H1 (cell line): Measurements from ENCODE around the gene PGRMC1. TPM values are rescaled to one million over a fixed set of nuclear protein-coding genes. Genes with fewer than 3 reads are reported as not detected.

Experiments
- CTCF ChIA-PET: fragments of 300-600 bp; sonication (Branson Sonifier 250); formaldehyde crosslinking; loops from one replicate; lab custom pipeline; 2021; ENCODE audit not compliant: partially characterized antibody; lab: Charles Lee
- POLR2A ChIA-PET: fragments of 300-600 bp; sonication (Branson Sonifier 250); formaldehyde crosslinking; loops from one replicate; lab custom pipeline; 2021; ENCODE audit warnings: inconsistent platforms; ENCODE audit not compliant: partially characterized antibody; lab: Charles Lee
- DNase-seq, 2 experiments: peaks; one replicate each; pipeline versions ENCODE4 v3.0.0 to v3.0.0-alpha.2; 2010 to 2022; ENCODE audit warnings: low spot score in 2 of 2, low read depth in 1 of 2, mixed read lengths in 1 of 2
- FAIRE-seq: peaks from 2 replicates; lab custom pipeline; 2011; peaks lifted over from hg19 to GRCh38; lab: Jason Lieb, UNC
- H2AFZ ChIP-seq: 2 replicates; pipeline ENCODE4 v1.8.1; 2012; ENCODE audit warnings: low read length, inconsistent platforms
- H2AK5ac ChIP-seq: 2 replicates; pipeline ENCODE4 v1.6.1; 2013; ENCODE audit warnings: low read depth, low read length
- H2BK120ac ChIP-seq: replicated peaks from 2 replicates; pipeline ENCODE3; 2013; ENCODE audit warnings: low read depth, low read length, inconsistent platforms
- H2BK12ac ChIP-seq: 2 replicates; pipeline ENCODE4 v1.6.1; 2013; ENCODE audit warnings: low read depth, low read length
- H2BK15ac ChIP-seq: 2 replicates; pipeline ENCODE4 v1.6.1; 2013; ENCODE audit warnings: low read length
- H2BK20ac ChIP-seq: 2 replicates; pipeline ENCODE4 v1.6.1; 2013; ENCODE audit warnings: low read length
- H2BK5ac ChIP-seq: 2 replicates; pipeline ENCODE4 v1.6.1; 2013; ENCODE audit warnings: low read depth, low read length
- H3K14ac ChIP-seq: 2 replicates; pipeline ENCODE4 v1.6.1; 2013; ENCODE audit warnings: inconsistent platforms; ENCODE audit not compliant: insufficient read length
- H3K18ac ChIP-seq: 2 replicates; pipeline ENCODE4 v1.6.1; 2013; ENCODE audit warnings: low read length; ENCODE audit errors: extremely low read depth
- H3K23ac ChIP-seq: 2 replicates; pipeline ENCODE4 v1.6.1; 2013; ENCODE audit warnings: inconsistent platforms; ENCODE audit not compliant: insufficient read length
- H3K23me2 ChIP-seq: 2 replicates; pipeline ENCODE4 v1.6.1; 2013; ENCODE audit warnings: low read depth, low read length
- H3K27ac ChIP-seq: 2 replicates; pipeline ENCODE4 v1.6.1; 2011; ENCODE audit warnings: low read depth, low read length, inconsistent platforms
- H3K27me3 ChIP-seq, 4 experiments: replicated peaks in 1 of 4; 1 replicate in 1 of 4; 2 replicates in 3 of 4; pipeline versions ENCODE4 v1.6.1 to v1.8.1; 2011 to 2013; ENCODE audit warnings: low read length in 3 of 4, mild to moderate bottlenecking in 3 of 4, inconsistent platforms in 2 of 4, mixed read lengths in 2 of 4, moderate library complexity in 1 of 4; ENCODE audit not compliant: control insufficient read depth in 3 of 4, insufficient read depth in 3 of 4; ENCODE audit errors: extremely low read depth in 1 of 4
- H3K36me3 ChIP-seq, 4 experiments: 2 replicates each; pipeline versions ENCODE4 v1.6.1 to v1.8.1; 2011 to 2013; ENCODE audit warnings: mild to moderate bottlenecking in 4 of 4, low read length in 3 of 4, moderate library complexity in 2 of 4, control low read depth in 1 of 4, inconsistent platforms in 1 of 4; ENCODE audit not compliant: insufficient read depth in 4 of 4, control insufficient read depth in 2 of 4
- H3K4ac ChIP-seq: replicated peaks from 2 replicates; pipeline ENCODE3; 2013; ENCODE audit warnings: low read length, low read depth, mixed read lengths, inconsistent platforms; ENCODE audit not compliant: insufficient read length
- H3K4me1 ChIP-seq, 4 experiments: replicated peaks in 1 of 4; 1 replicate in 1 of 4; 2 replicates in 3 of 4; pipeline versions ENCODE4 v1.6.1 to v1.8.1; 2011 to 2013; ENCODE audit warnings: low read length in 3 of 4, inconsistent platforms in 2 of 4, mixed read lengths in 1 of 4; ENCODE audit not compliant: insufficient read depth in 4 of 4, control insufficient read depth in 3 of 4
- H3K4me2 ChIP-seq, 2 experiments: 2 replicates each; pipeline versions ENCODE4 v1.6.1 to v1.8.1; 2011 to 2013; ENCODE audit warnings: low read depth in 2 of 2, low read length in 2 of 2, control low read depth in 1 of 2, inconsistent platforms in 1 of 2, mild to moderate bottlenecking in 1 of 2; ENCODE audit not compliant: insufficient read depth in 1 of 2
- H3K4me3 ChIP-seq, 4 experiments: fragments of 200-600, 300-600 bp in 1 of 4; sonication (generic), shearing (Covaris generic), sonication (Bioruptor Twin) in 1 of 4; 2 replicates each; pipeline versions ENCODE4 v1.5.1 to v1.8.1; 2011 to 2016; ENCODE audit warnings: low read length in 4 of 4, low read depth in 3 of 4, control low read depth in 2 of 4, inconsistent platforms in 2 of 4, mild to moderate bottlenecking in 2 of 4, mixed read lengths in 1 of 4, moderate library complexity in 1 of 4; ENCODE audit not compliant: insufficient read depth in 2 of 4; ENCODE audit errors: extremely low read depth in 1 of 4
- H3K56ac ChIP-seq: replicated peaks from 2 replicates; pipeline ENCODE3; 2013; ENCODE audit warnings: low read depth, mild to moderate bottlenecking, mixed read lengths, low read length, inconsistent platforms; ENCODE audit not compliant: insufficient read length
- H3K79me1 ChIP-seq: 2 replicates; pipeline ENCODE4 v1.6.1; 2013; ENCODE audit warnings: low read depth, low read length, control low read depth
- H3K79me2 ChIP-seq, 2 experiments: 2 replicates each; pipeline versions ENCODE4 v1.6.1 to v1.8.1; 2012 to 2013; ENCODE audit warnings: low read length in 2 of 2, mild to moderate bottlenecking in 2 of 2, inconsistent platforms in 1 of 2; ENCODE audit not compliant: insufficient read depth in 2 of 2, control insufficient read depth in 1 of 2
- H3K9ac ChIP-seq, 4 experiments: replicated peaks in 1 of 4; 1 replicate in 1 of 4; 2 replicates in 3 of 4; pipeline versions ENCODE4 v1.6.1 to v1.8.1; 2011 to 2013; ENCODE audit warnings: low read depth in 3 of 4, low read length in 3 of 4, control low read depth in 2 of 4, mild to moderate bottlenecking in 2 of 4, moderate library complexity in 2 of 4, inconsistent platforms in 1 of 4; ENCODE audit errors: extremely low read depth in 1 of 4
- H3K9me3 ChIP-seq, 2 experiments: 2 replicates each; pipeline versions ENCODE4 v1.6.1 to v1.8.1; 2012 to 2013; ENCODE audit warnings: mild to moderate bottlenecking in 2 of 2, moderate library complexity in 2 of 2, control low read depth in 1 of 2, inconsistent platforms in 1 of 2, low read depth in 1 of 2, low read length in 1 of 2, mixed read lengths in 1 of 2; ENCODE audit not compliant: insufficient read depth in 2 of 2
- H4K20me1 ChIP-seq, 2 experiments: replicated peaks in 1 of 2; 2 replicates each; pipeline versions ENCODE3 to v1.8.1; 2011 to 2013; ENCODE audit warnings: inconsistent platforms in 2 of 2, low read length in 2 of 2, mild to moderate bottlenecking in 1 of 2; ENCODE audit not compliant: insufficient read depth in 2 of 2, control insufficient read depth in 1 of 2
- H4K5ac ChIP-seq: 2 replicates; pipeline ENCODE4 v1.6.1; 2013; ENCODE audit warnings: low read length, low read depth, mixed read lengths, inconsistent platforms; ENCODE audit not compliant: insufficient read length
- H4K8ac ChIP-seq: 2 replicates; pipeline ENCODE4 v1.8.0; 2013; ENCODE audit warnings: mild to moderate bottlenecking, moderate library complexity, low read length, inconsistent platforms; ENCODE audit not compliant: insufficient read depth; ENCODE audit errors: extremely low read depth
- H4K91ac ChIP-seq: replicated peaks from 2 replicates; pipeline ENCODE3; 2013; ENCODE audit warnings: low read length, mixed read lengths, inconsistent platforms; ENCODE audit not compliant: insufficient read length
- ATF2 ChIP-seq: IDR thresholded peaks from 2 replicates; pipeline ENCODE4 v1.6.1; 2012; ENCODE audit warnings: low read length, inconsistent platforms
- BCL11A ChIP-seq, 2 experiments: IDR thresholded peaks; one replicate each; pipeline ENCODE4 v1.6.1; 2011; ENCODE audit warnings: low read depth in 2 of 2, low read length in 2 of 2, mild to moderate bottlenecking in 2 of 2
- PHF8 ChIP-seq: fragments of 200-600 bp; sonication (generic); conservative IDR thresholded peaks from 2 replicates; pipeline ENCODE4 v1.7.1; 2012; ENCODE audit warnings: low read depth, mild to moderate bottlenecking, inconsistent platforms, low read length, moderate library complexity
- RXRA ChIP-seq: IDR thresholded peaks from 2 replicates; pipeline ENCODE4 v1.6.1; 2011; ENCODE audit warnings: low read depth, mild to moderate bottlenecking, low read length, moderate library complexity; ENCODE audit not compliant: insufficient read depth
- SIN3A ChIP-seq, 2 experiments: IDR thresholded peaks in 1 of 2; conservative IDR thresholded peaks in 1 of 2; 2 replicates each; pipeline ENCODE4 v1.6.1; 2011 to 2012; ENCODE audit warnings: low read length in 2 of 2, improper control_type of control experiment in 1 of 2, low read depth in 1 of 2, mild to moderate bottlenecking in 1 of 2
- TAF1 ChIP-seq: IDR thresholded peaks from 2 replicates; pipeline ENCODE4 v1.6.1; 2011; ENCODE audit warnings: mild to moderate bottlenecking, low read depth, low read length
- WGBS, 2 experiments: shearing (Covaris generic) in 1 of 2; methylation state at CpG; one replicate each; pipeline versions ENCODE4 v1.1.6 to v1.1.7; 2013 to 2015; ENCODE audit warnings: low lambda C conversion rate in 2 of 2, mixed read lengths in 2 of 2, inconsistent platforms in 1 of 2, low coverage in 1 of 2, missing lambda C conversion rate in 1 of 2; ENCODE audit not compliant: insufficient replicate concordance in 2 of 2, insufficient coverage in 1 of 2, insufficient read length in 1 of 2; ENCODE audit errors: extremely low coverage in 1 of 2, missing lambda C conversion rate in 1 of 2; 5-methylcytosine and 5-hydroxymethylcytosine counted together
- polyA plus RNA-seq, 7 experiments: library from polyadenylated mRNA; depleted of rRNA in 3 of 7; stranded (reverse) in 5 of 7; unstranded in 2 of 7; fragments of >200 nt in 5 of 7; fragments of 200-250 nt in 2 of 7; gene quantifications; 1 replicate in 5 of 7; 2 replicates in 1 of 7; 4 replicates in 1 of 7; pipeline versions ENCODE4 v1.2.1 to v1.2.3, GENCODE V29; 2011 to 2013; ENCODE audit warnings: missing spikeins in 2 of 7, mixed read lengths in 2 of 7
- total RNA-seq: library from RNA; stranded (reverse); fragmentation: NEBNext Ultra II Directional; extraction: Animal tissue kit (Norgen Biotek cat#: 25700); gene quantifications from 2 replicates; pipeline ENCODE4 v1.2.1, GENCODE V29; 2021

Gene PGRMC1
- total and polyA plus RNA-seq, 2 of the 8 experiments (the other 6 are each of a cell fraction or from before 2014, with no cell fraction given), result 127 to 248 TPM

GRCh38 chrX:119236623-119237561 lies 807 bp downstream of the PGRMC1 start:
- Histone ChIP-seq H3K23me2 (peaks cover 6% of the 10 kb centered on the region; the same call in 1 of the 2 replicates), H3K4ac (no peak overlapping the region), H3K27ac (no peak overlapping the region; the same call in 1 of the 2 replicates), H2AK5ac (no peak overlapping the region), H3K14ac (no peak overlapping the region), H4K5ac (peak overlapping the region; percentile 66), H3K9me3 (no peaks in the 10 kb centered on the region), H4K20me1 (peaks cover 7 to 18% of the 10 kb centered on the region in 2 experiments), H3K56ac (peak overlapping the region; percentile 90), H2BK12ac (0 out of 2 replicates have a peak overlapping the region, but pooled peaks have one; percentile 43), H3K79me2 (peaks cover 19 to 55% of the 10 kb centered on the region in 2 experiments), H3K27me3 (no peaks in the 10 kb centered on the region), H2BK15ac (no peak overlapping the region), H3K4me3 (peak overlapping the region; percentile 77 to 96 (median 88)), H3K4me2 (peak overlapping the region; percentile 85 to 96), H3K36me3 (peaks cover 0 to 26% (median 0%) of the 10 kb centered on the region in 4 experiments; a peak in 4 of 8 replicates), H2BK120ac (no peak overlapping the region), H3K4me1 (peaks cover 0 to 8% (median 4%) of the 10 kb centered on the region in 4 experiments; a peak in 5 of 7 replicates), H2AFZ (no peak overlapping the region), H3K79me1 (0 out of 2 replicates have a peak, but pooled peaks cover 2% of the 10 kb centered on the region), H3K18ac (peak overlapping the region; percentile 60; the same call in 1 of the 2 replicates), H2BK20ac (no peak overlapping the region), H4K8ac (peak overlapping the region; percentile 68; the same call in 1 of the 2 replicates), H3K23ac (no peak overlapping the region), H3K9ac (peak overlapping the region; percentile 67 to 92 (median 84)), H4K91ac (no peak overlapping the region), H2BK5ac (peak overlapping the region; percentile 60)
- 0% methylated on average over 14 of the region's 58 CpGs; no CpG with 5 or more reads in 1 of the 2 experiments for WGBS, 2 experiments
- DNase-seq (peak in 1 of 2 experiments; percentile 45), FAIRE-seq (no peak)
- TF ChIP-seq RXRA (no peak), ATF2 (no peak), BCL11A (IDR thresholded peaks at IDR 0.05; ENCODE audit: low read depth in 2 of 2, low read length in 2 of 2) (no peak), SIN3A (conservative IDR thresholded peaks at IDR 0.05 in 1 of 2, IDR thresholded peaks at IDR 0.05 in 1 of 2; ENCODE audit: low read depth in 1 of 2, low read length in 2 of 2) (no peak), PHF8 (0 out of 2 replicates have a peak, but pooled peaks have one; percentile 4), TAF1 (0 out of 2 replicates have a peak, but pooled peaks have one; percentile 27)
- POLR2A ChIA-PET, result interaction anchor here (0.6 to 2.2 kb wide), 13 partner anchors 9 to 520 kb away, joined by 3 to 7 read pairs (median 3); partner anchors contain the start of gene SLC25A5
- CTCF ChIA-PET, result interaction anchor here (0.6 to 0.9 kb wide), 2 partner anchors 252 to 266 kb away, joined by 3 read pairs; no protein-coding TSS in a partner anchor
